Liver (tissue), 9 donors: ENCODE data around the gene FILIP1L. TPM values are rescaled to one million over a fixed set of nuclear protein-coding genes. Genes with fewer than 3 reads are reported as not detected.

Experiments used
- DNase-seq: peaks from one replicate; pipeline ENCODE4 v3.0.0-alpha.2; 2017; ENCODE audit warnings: low spot score
- H3K27ac ChIP-seq, 2 donors: one replicate each; pipeline ENCODE4 v1.7.0; 2013; ENCODE audit warnings: inconsistent platforms in 2 of 2, low read length in 2 of 2, control low read depth in 1 of 2, low read depth in 1 of 2, mild to moderate bottlenecking in 1 of 2
- H3K27me3 ChIP-seq, 4 donors: one replicate each; pipeline versions ENCODE4 v1.6.1 to v1.7.0; 2013; ENCODE audit warnings: low read length in 3 of 4, inconsistent platforms in 1 of 4, mild to moderate bottlenecking in 1 of 4, moderate library complexity in 1 of 4; ENCODE audit not compliant: control insufficient read depth in 4 of 4, insufficient read depth in 4 of 4
- H3K36me3 ChIP-seq, 4 donors: one replicate each; pipeline versions ENCODE4 v1.6.1 to v1.7.0; 2013; ENCODE audit warnings: low read length in 3 of 4, mild to moderate bottlenecking in 3 of 4, low read depth in 1 of 4, moderate library complexity in 1 of 4; ENCODE audit not compliant: control insufficient read depth in 4 of 4, insufficient read depth in 3 of 4
- H3K4me1 ChIP-seq, 4 donors: one replicate each; pipeline versions ENCODE4 v1.6.1 to v1.7.0; 2013; ENCODE audit warnings: low read length in 3 of 4, mild to moderate bottlenecking in 3 of 4, moderate library complexity in 1 of 4; ENCODE audit not compliant: control insufficient read depth in 4 of 4, insufficient read depth in 4 of 4
- H3K4me3 ChIP-seq, 3 donors: one replicate each; pipeline versions ENCODE4 v1.6.1 to v1.7.0; 2013; ENCODE audit warnings: low read length in 3 of 3, control low read depth in 1 of 3, low read depth in 1 of 3, mild to moderate bottlenecking in 1 of 3
- H3K9ac ChIP-seq, 2 donors: one replicate each; pipeline ENCODE4 v1.7.0; 2013; ENCODE audit warnings: low read length in 2 of 2, mild to moderate bottlenecking in 2 of 2, moderate library complexity in 2 of 2, control low read depth in 1 of 2, low read depth in 1 of 2
- H3K9me3 ChIP-seq, 4 donors: one replicate each; pipeline versions ENCODE4 v1.6.1 to v1.7.0; 2013; ENCODE audit warnings: low read length in 3 of 4; ENCODE audit not compliant: control insufficient read depth in 4 of 4
- EGR1 ChIP-seq, 2 donors: IDR thresholded peaks; 2 replicates each; pipeline ENCODE4 v1.6.1; 2016 to 2018; ENCODE audit warnings: antibody characterized with exemption in 2 of 2, low read depth in 2 of 2
- FOXA1 ChIP-seq: IDR thresholded peaks from 2 replicates; pipeline ENCODE4 v1.6.1; 2016; ENCODE audit warnings: antibody characterized with exemption
- FOXA2 ChIP-seq: IDR thresholded peaks from 2 replicates; pipeline ENCODE4 v1.6.1; 2016; ENCODE audit warnings: antibody characterized with exemption
- GABPA ChIP-seq, 2 donors: IDR thresholded peaks in 1 of 2; conservative IDR thresholded peaks in 1 of 2; 2 replicates each; pipeline ENCODE4 v1.6.1; 2016; ENCODE audit warnings: antibody characterized with exemption in 2 of 2, mild to moderate bottlenecking in 1 of 2, moderate library complexity in 1 of 2
- HNF4A ChIP-seq, 2 donors: conservative IDR thresholded peaks; 2 replicates each; pipeline ENCODE4 v1.6.1; 2016; ENCODE audit warnings: antibody characterized with exemption in 2 of 2, mild to moderate bottlenecking in 2 of 2
- HNF4G ChIP-seq: IDR thresholded peaks from 2 replicates; pipeline ENCODE4 v1.6.1; 2016; ENCODE audit warnings: antibody characterized with exemption
- JUND ChIP-seq, 2 donors: IDR thresholded peaks; 2 replicates each; pipeline ENCODE4 v1.6.1; 2016; ENCODE audit warnings: antibody characterized with exemption in 2 of 2
- NR2F2 ChIP-seq: IDR thresholded peaks from 2 replicates; pipeline ENCODE4 v1.6.1; 2016; ENCODE audit warnings: antibody characterized with exemption
- RAD21 ChIP-seq, 2 donors: IDR thresholded peaks; 2 replicates each; pipeline ENCODE4 v1.6.1; 2016; ENCODE audit warnings: antibody characterized with exemption in 2 of 2, mild to moderate bottlenecking in 2 of 2
- RXRA ChIP-seq, 2 donors: IDR thresholded peaks; 2 replicates each; pipeline ENCODE4 v1.6.1; 2017 to 2018; ENCODE audit warnings: antibody characterized with exemption in 2 of 2, mild to moderate bottlenecking in 1 of 2
- SP1 ChIP-seq: IDR thresholded peaks from 2 replicates; pipeline ENCODE4 v1.6.1; 2018; ENCODE audit warnings: antibody characterized with exemption, mild to moderate bottlenecking
- TAF1 ChIP-seq: conservative IDR thresholded peaks from 2 replicates; pipeline ENCODE4 v1.6.1; 2016; ENCODE audit warnings: antibody characterized with exemption, mild to moderate bottlenecking
- YY1 ChIP-seq: IDR thresholded peaks from 2 replicates; pipeline ENCODE4 v1.6.1; 2016; ENCODE audit warnings: antibody characterized with exemption, mild to moderate bottlenecking
- WGBS: extraction: QIAGEN DNeasy Blood & Tissue Kit; methylation state at CpG from one replicate; pipeline ENCODE4 v1.1.7; 2013; 5-methylcytosine and 5-hydroxymethylcytosine counted together
- polyA plus RNA-seq, 2 donors: library from polyadenylated mRNA; stranded (reverse) in 1 of 2; unstranded in 1 of 2; fragments of 200-250 nt in 1 of 2; fragments of >200 nt in 1 of 2; fragmentation: Nextera tagmentation in 1 of 2; extraction: Ambion mirVana in 1 of 2; gene quantifications; one replicate each; pipeline versions ENCODE4 v1.2.1 to v1.2.3, GENCODE V29; 2013 to 2015
- total RNA-seq, 2 donors: library from RNA; depleted of rRNA; stranded (reverse); fragments of >200 nt; gene quantifications; one replicate each; pipeline ENCODE4 v1.2.3, GENCODE V29; 2014
- TF ChIP-seq, protein P1 (sequence below): IDR thresholded peaks from 2 replicates; pipeline ENCODE4 v1.6.1; 2016; ENCODE audit warnings: antibody characterized with exemption
- TF ChIP-seq, protein P2 (sequence below): IDR thresholded peaks from 2 replicates; pipeline ENCODE4 v1.6.1; 2016; ENCODE audit warnings: antibody characterized with exemption, mild to moderate bottlenecking
- TF ChIP-seq, protein P3 (sequence below): fragments of 150-350 bp; IDR thresholded peaks from 2 replicates; pipeline ENCODE4 v1.5.1; 2017; ENCODE audit warnings: improper control_type of control experiment, low read depth, low read length; ENCODE audit not compliant: missing input control
- TF ChIP-seq, protein P4 (sequence below): IDR thresholded peaks from 2 replicates; pipeline ENCODE4 v1.6.1; 2016; ENCODE audit warnings: antibody characterized with exemption
- TF ChIP-seq, protein P5 (sequence below): IDR thresholded peaks from 2 replicates; pipeline ENCODE4 v1.6.1; 2016; ENCODE audit warnings: antibody characterized with exemption
- donor health status: healthy.
- donor health status: healthy.
- donor health status: healthy.
- donor health status: healthy.
- donor health status: healthy.

The FILIP1L gene
- total and polyA plus RNA-seq, 4 donors = 1.4 to 6.5 (median 1.9) TPM

DNA sequence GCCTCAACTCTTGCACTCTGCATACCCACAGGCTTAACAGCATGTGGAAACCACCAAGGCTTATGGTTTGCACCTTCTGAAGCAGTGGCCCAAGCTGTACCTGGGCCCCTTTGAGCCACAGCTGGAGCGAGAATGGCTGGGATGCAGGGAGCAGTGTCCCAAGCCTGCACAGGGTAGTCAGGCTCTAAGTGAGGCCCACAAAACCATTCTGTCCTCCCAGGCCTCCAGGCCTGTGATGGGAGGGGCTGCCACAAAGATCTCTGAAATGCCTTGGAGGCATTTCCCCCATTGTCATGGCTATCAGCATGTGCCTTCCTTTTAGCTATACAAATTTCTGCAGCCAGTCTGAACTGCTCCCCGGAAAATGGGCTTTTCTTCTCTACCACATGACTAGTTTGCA lies 309.1 kb downstream of the FILIP1L start:
- Histone ChIP-seq H3K36me3 (no peaks in the 10 kb centered on the region), H3K9me3 (peaks cover 0 to 8% (median 3%) of the 10 kb centered on the region in 4 donors), H3K4me3 (no peak overlapping the region), H3K27me3 (no peaks in the 10 kb centered on the region), H3K27ac (no peak overlapping the region), H3K9ac (no peak overlapping the region), H3K4me1 (no peaks in the 10 kb centered on the region)
- 95% methylated on average over 2 of the region's 2 CpGs for WGBS
- DNase-seq = no peak
- no peak for TF ChIP-seq HNF4G

DNA sequence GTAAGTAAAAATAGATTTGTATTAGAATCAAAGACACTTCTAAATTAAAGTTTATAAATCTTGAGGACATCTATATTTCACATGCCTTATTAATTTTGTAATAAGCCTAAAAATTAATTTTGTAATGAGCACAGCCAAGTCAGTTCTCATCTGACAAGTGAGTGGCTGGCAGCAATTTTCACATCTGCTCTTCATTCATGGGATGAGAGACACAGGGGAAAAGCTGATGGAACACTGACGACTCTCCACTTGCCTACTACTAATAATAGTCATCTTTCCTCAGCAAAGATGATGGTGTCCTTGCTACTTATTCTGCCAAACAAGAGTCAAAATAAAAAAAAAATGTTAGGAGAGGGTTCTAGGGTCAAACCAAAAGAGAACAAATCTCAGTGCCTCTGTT lies 311.0 kb downstream of the FILIP1L start:
- no peak overlapping the region for H3K27ac ChIP-seq
- WGBS = 93% methylated on average over 1 of the region's 1 CpG
- TF ChIP-seq FOXA1 (no peak), HNF4A (conservative IDR thresholded peaks at IDR 0.05) (no peak)

DNA sequence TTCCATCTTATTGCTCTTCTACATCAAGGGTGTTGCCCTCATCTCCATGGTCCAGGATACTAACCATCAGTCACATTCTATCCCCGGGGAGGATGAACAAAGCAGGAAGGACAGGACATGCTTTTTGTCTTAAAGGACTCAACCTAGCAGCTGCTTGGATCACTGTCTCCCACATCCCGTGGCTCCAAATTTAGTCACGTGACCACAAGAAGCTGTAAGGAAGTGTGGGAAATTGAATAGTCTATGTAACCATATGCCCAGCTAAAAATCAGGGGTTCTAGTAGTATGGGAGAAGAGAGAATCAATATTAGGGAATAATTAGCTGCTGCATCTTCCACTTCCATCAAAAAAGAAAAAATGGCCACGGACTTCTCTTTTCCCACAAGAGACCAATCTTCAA lies 314.9 kb downstream of the FILIP1L start:
- no peaks in the 10 kb centered on the region for H3K27me3 ChIP-seq
- no peak overlapping the region for H3K9ac ChIP-seq
- no peaks in the 10 kb centered on the region for H3K4me1 ChIP-seq
- 85% methylated on average over 4 of the region's 4 CpGs for WGBS
- no peak overlapping the region for H3K4me3 ChIP-seq
- no peak overlapping the region for H3K27ac ChIP-seq
- TF ChIP-seq RAD21 (IDR thresholded peaks at IDR 0.05) (no peak), JUND (IDR thresholded peaks at IDR 0.05) (no peak), NR2F2 (no peak), TAF1 (no peak), FOXA1 (no peak), GABPA (IDR thresholded peaks at IDR 0.05 in 1 of 2, conservative IDR thresholded peaks at IDR 0.05 in 1 of 2) (no peak), HNF4G (no peak), YY1 (no peak), EGR1 (IDR thresholded peaks at IDR 0.05; ENCODE audit: low read depth in 2 of 2) (no peak), SP1 (no peak), HNF4A (conservative IDR thresholded peaks at IDR 0.05) (no peak), FOXA2 (no peak), RXRA (IDR thresholded peaks at IDR 0.05) (no peak)
- TF ChIP-seq, protein P1, sequence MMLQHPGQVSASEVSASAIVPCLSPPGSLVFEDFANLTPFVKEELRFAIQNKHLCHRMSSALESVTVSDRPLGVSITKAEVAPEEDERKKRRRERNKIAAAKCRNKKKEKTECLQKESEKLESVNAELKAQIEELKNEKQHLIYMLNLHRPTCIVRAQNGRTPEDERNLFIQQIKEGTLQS = no peak
- TF ChIP-seq, protein P2, sequence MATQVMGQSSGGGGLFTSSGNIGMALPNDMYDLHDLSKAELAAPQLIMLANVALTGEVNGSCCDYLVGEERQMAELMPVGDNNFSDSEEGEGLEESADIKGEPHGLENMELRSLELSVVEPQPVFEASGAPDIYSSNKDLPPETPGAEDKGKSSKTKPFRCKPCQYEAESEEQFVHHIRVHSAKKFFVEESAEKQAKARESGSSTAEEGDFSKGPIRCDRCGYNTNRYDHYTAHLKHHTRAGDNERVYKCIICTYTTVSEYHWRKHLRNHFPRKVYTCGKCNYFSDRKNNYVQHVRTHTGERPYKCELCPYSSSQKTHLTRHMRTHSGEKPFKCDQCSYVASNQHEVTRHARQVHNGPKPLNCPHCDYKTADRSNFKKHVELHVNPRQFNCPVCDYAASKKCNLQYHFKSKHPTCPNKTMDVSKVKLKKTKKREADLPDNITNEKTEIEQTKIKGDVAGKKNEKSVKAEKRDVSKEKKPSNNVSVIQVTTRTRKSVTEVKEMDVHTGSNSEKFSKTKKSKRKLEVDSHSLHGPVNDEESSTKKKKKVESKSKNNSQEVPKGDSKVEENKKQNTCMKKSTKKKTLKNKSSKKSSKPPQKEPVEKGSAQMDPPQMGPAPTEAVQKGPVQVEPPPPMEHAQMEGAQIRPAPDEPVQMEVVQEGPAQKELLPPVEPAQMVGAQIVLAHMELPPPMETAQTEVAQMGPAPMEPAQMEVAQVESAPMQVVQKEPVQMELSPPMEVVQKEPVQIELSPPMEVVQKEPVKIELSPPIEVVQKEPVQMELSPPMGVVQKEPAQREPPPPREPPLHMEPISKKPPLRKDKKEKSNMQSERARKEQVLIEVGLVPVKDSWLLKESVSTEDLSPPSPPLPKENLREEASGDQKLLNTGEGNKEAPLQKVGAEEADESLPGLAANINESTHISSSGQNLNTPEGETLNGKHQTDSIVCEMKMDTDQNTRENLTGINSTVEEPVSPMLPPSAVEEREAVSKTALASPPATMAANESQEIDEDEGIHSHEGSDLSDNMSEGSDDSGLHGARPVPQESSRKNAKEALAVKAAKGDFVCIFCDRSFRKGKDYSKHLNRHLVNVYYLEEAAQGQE = no peak
- TF ChIP-seq, protein P3, sequence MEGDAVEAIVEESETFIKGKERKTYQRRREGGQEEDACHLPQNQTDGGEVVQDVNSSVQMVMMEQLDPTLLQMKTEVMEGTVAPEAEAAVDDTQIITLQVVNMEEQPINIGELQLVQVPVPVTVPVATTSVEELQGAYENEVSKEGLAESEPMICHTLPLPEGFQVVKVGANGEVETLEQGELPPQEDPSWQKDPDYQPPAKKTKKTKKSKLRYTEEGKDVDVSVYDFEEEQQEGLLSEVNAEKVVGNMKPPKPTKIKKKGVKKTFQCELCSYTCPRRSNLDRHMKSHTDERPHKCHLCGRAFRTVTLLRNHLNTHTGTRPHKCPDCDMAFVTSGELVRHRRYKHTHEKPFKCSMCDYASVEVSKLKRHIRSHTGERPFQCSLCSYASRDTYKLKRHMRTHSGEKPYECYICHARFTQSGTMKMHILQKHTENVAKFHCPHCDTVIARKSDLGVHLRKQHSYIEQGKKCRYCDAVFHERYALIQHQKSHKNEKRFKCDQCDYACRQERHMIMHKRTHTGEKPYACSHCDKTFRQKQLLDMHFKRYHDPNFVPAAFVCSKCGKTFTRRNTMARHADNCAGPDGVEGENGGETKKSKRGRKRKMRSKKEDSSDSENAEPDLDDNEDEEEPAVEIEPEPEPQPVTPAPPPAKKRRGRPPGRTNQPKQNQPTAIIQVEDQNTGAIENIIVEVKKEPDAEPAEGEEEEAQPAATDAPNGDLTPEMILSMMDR = no peak
- TF ChIP-seq, protein P4, sequence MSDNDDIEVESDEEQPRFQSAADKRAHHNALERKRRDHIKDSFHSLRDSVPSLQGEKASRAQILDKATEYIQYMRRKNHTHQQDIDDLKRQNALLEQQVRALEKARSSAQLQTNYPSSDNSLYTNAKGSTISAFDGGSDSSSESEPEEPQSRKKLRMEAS = no peak
- TF ChIP-seq, protein P5, sequence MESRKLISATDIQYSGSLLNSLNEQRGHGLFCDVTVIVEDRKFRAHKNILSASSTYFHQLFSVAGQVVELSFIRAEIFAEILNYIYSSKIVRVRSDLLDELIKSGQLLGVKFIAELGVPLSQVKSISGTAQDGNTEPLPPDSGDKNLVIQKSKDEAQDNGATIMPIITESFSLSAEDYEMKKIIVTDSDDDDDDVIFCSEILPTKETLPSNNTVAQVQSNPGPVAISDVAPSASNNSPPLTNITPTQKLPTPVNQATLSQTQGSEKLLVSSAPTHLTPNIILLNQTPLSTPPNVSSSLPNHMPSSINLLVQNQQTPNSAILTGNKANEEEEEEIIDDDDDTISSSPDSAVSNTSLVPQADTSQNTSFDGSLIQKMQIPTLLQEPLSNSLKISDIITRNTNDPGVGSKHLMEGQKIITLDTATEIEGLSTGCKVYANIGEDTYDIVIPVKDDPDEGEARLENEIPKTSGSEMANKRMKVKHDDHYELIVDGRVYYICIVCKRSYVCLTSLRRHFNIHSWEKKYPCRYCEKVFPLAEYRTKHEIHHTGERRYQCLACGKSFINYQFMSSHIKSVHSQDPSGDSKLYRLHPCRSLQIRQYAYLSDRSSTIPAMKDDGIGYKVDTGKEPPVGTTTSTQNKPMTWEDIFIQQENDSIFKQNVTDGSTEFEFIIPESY = no peak
- H3K9me3 ChIP-seq = no peaks in the 10 kb centered on the region
- no peaks in the 10 kb centered on the region for H3K36me3 ChIP-seq
- no peak for DNase-seq

More for the DNA sequence above, 311.0 kb downstream of the FILIP1L start:
- Histone ChIP-seq H3K4me1 (no peaks in the 10 kb centered on the region), H3K9ac (no peak overlapping the region), H3K4me3 (no peak overlapping the region), H3K9me3 (peaks cover 0 to 8% (median 3%) of the 10 kb centered on the region in 4 donors), H3K27me3 (no peaks in the 10 kb centered on the region), H3K36me3 (no peaks in the 10 kb centered on the region)
- no peak for DNase-seq
